Right cardiac atrium (tissue), 5 donors: Measurements from ENCODE around the gene DDX6. TPM values are rescaled to one million over a fixed set of nuclear protein-coding genes. Genes with fewer than 3 reads are reported as not detected.

ENCODE experiments used
- ATAC-seq, 2 donors: fragments of 200-7000 bp; cut with Tn5 transposase; one replicate each; pipeline versions ENCODE4 v1.8.0 to v1.9.1; 2020; ENCODE audit warnings: moderate library complexity in 2 of 2, mild to moderate bottlenecking in 1 of 2
- DNase-seq, 3 donors: peaks; one replicate each; pipeline ENCODE4 v3.0.0-alpha.2; 2020
- H3K27ac ChIP-seq: one replicate; pipeline ENCODE4 v1.5.1; 2013; ENCODE audit warnings: mild to moderate bottlenecking, low read length, control low read depth, moderate library complexity
- H3K27me3 ChIP-seq: one replicate; pipeline ENCODE4 v1.6.1; 2013; ENCODE audit not compliant: control insufficient read depth, insufficient read depth
- H3K4me1 ChIP-seq: one replicate; pipeline ENCODE4 v1.6.1; 2013; ENCODE audit warnings: low read length; ENCODE audit not compliant: control insufficient read depth, insufficient read depth
- H3K4me3 ChIP-seq: one replicate; pipeline ENCODE4 v1.5.1; 2013; ENCODE audit warnings: low read length, control low read depth
- H3K9me3 ChIP-seq: one replicate; pipeline ENCODE4 v1.6.1; 2013; ENCODE audit warnings: low read length; ENCODE audit not compliant: control insufficient read depth
- WGBS: extraction: QIAGEN DNeasy Blood & Tissue Kit; methylation state at CpG from one replicate; pipeline ENCODE4 v1.1.7; 2013; 5-methylcytosine and 5-hydroxymethylcytosine counted together
- intact Hi-C, 4 donors: fragments of 100-400 bp; cut with DNase I; formaldehyde crosslinking; loops; one replicate each; pipeline versions ENCODE4 v1.11.0 to v1.14.0; 2022 to 2023
- polyA plus RNA-seq: library from polyadenylated mRNA; stranded (reverse); fragments of 200-250 nt; gene quantifications from one replicate; pipeline ENCODE4 v1.2.3, GENCODE V29; 2013
- total RNA-seq, 4 donors: library from RNA; stranded (reverse); fragmentation: NEBNext Ultra II Directional; extraction: Animal tissue kit (Norgen Biotek cat#: 25700); gene quantifications; one replicate each; pipeline ENCODE4 v1.2.1, GENCODE V29; 2021
- donor health status: healthy with polysubstance abuse.
- donor health status: DM: no; HTN: yes; CAD: no.
- donor health status: DM: no; HTN: no; CAD: no.
- donor health status: DM: no; HTN: yes; CAD: no; lungs with severe emphysema.
- donor health status: DM: yes; HTN: yes; CAD: no.

Gene DDX6
- total and polyA plus RNA-seq, 5 donors, result 38.0 to 149 (median 134) TPM

DNA sequence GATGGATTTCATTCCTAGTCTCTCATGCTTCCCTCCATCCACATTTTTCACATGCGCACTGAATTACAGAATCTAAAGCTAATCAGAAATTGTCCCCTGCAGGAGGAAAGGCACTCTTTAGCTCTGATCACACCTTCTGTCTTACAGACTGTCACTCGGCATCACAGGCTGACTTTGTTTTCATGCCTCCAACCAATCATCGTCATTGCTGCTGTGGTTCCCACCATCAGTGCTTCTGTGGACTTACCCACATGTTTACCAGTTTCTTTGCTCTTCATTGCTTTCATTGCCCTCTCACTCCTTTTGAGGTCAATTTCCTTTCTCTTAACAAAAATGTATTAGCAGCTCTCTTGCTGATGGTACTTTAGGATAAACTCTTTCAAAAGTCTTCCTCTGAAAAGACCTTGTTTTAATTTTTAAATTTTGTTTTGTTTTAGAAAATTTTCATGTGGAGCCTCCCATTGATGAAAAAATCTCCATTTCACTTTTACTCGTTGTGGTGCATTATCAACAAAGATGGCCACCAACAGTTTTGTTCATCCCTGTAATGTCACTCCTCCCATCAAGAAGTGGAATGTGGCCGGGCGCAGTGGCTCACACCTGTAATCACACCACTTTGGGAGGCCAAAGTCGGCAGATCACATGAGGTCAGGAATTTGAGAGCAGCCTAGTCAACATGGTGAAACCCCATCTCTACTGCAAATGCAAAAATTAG lies 91.3 kb downstream of the DDX6 start:
- H3K27ac ChIP-seq, result no peak overlapping the region
- H3K27me3 ChIP-seq, result no peaks in the 10 kb centered on the region
- H3K9me3 ChIP-seq, result no peaks in the 10 kb centered on the region
- no peaks in the 10 kb centered on the region for H3K4me1 ChIP-seq
- intact Hi-C loops, result loop anchor here in 2 of 4 donors (10.0 kb wide), 2 partner anchors 85 to 255 kb away; partner anchors contain the start of gene UPK2 (in 2 of the 2)
- ATAC-seq, result no peak
- 79% methylated on average over 7 of the region's 7 CpGs for WGBS
- no peak overlapping the region for H3K4me3 ChIP-seq
- DNase-seq, result no peak

Other genes starting within 250 kb of the DDX6 start
- gene IFT46, start 225.2 kb downstream of the DDX6 start, total RNA-seq, result 10 to 100 TPM; 15.2 to 27.4 (median 20.1) TPM
- gene IFT46, start 225.2 kb downstream of the DDX6 start, polyA plus RNA-seq, result 21.6 TPM
- gene ARCN1, start 218.8 kb downstream of the DDX6 start, total RNA-seq, result 100 to 1,000 TPM in 2 of 4 donors, 10 to 100 TPM in 2; 90.3 to 138 (median 101) TPM
- gene ARCN1, start 218.8 kb downstream of the DDX6 start, polyA plus RNA-seq, result 69.1 TPM
- 100 to 1,000 TPM; 123 to 177 (median 136) TPM for gene PHLDB1, start 183.5 kb downstream of the DDX6 start, total RNA-seq
- gene PHLDB1, start 183.5 kb downstream of the DDX6 start, polyA plus RNA-seq, result 110 TPM
- not detected for gene TREH, start 111.5 kb downstream of the DDX6 start, total RNA-seq
- gene TREH, start 111.5 kb downstream of the DDX6 start, polyA plus RNA-seq, result 1.2 TPM
- not detected for gene CXCR5, start 92.7 kb upstream of the DDX6 start, total RNA-seq
- 0.34 TPM for gene CXCR5, start 92.7 kb upstream of the DDX6 start, polyA plus RNA-seq
- 10 to 100 TPM; 44.0 to 76.7 (median 54.6) TPM for gene BCL9L, start 134.8 kb upstream of the DDX6 start, total RNA-seq
- 29.9 TPM for gene BCL9L, start 134.8 kb upstream of the DDX6 start, polyA plus RNA-seq
- gene UPK2, start 165.1 kb upstream of the DDX6 start, total RNA-seq, result not detected
- gene UPK2, start 165.1 kb upstream of the DDX6 start, polyA plus RNA-seq, result not detected
- gene FOXR1, start 180.6 kb upstream of the DDX6 start, total RNA-seq, result not detected
- gene FOXR1, start 180.6 kb upstream of the DDX6 start, polyA plus RNA-seq, result not detected
- gene CENATAC, start 207.0 kb upstream of the DDX6 start, total RNA-seq, result 10 to 100 TPM; 12.2 to 18.4 (median 15.2) TPM
- 18.9 TPM for gene CENATAC, start 207.0 kb upstream of the DDX6 start, polyA plus RNA-seq
- gene RPS25, start 227.2 kb upstream of the DDX6 start, total RNA-seq, result 100 to 1,000 TPM; 750 to 919 (median 877) TPM
- gene RPS25, start 227.2 kb upstream of the DDX6 start, polyA plus RNA-seq, result 2,193 TPM
- 10 to 100 TPM; 32.2 to 44.6 (median 36.8) TPM for gene TRAPPC4, start 227.6 kb upstream of the DDX6 start, total RNA-seq
- 31.4 TPM for gene TRAPPC4, start 227.6 kb upstream of the DDX6 start, polyA plus RNA-seq
- gene SLC37A4, start 239.7 kb upstream of the DDX6 start, total RNA-seq, result 1 to 10 TPM; 7.5 to 8.6 (median 7.7) TPM
- 7.1 TPM for gene SLC37A4, start 239.7 kb upstream of the DDX6 start, polyA plus RNA-seq